Activated CD8-positive, alpha-beta memory T cell treated with anti-CD3 and anti-CD28 coated beads, Interleukin-2, amount 50 U/mL, for 24 hours (primary cell): ENCODE results near the gene NUS1.
A peak's percentile ranks its signal among the peaks of the same experiment; 100 is the strongest.
"Not testable (repeated sequence)": the region's sequence is repeated elsewhere in the genome, so short reads cannot be mapped to it uniquely, and the experiment has no call there.

Source experiments
- DNase-seq: peaks from one replicate; pipeline ENCODE4 v3.0.0-alpha.2; 2020; ENCODE audit errors: extremely low read depth

NUS1 gene

GRCh38 chr6:117674991-117675657, at the start of gene NUS1:
Gene NUS1 (plus strand): TSS chr6:117675469. CDS start chr6:117675671, 202 bp downstream.
- peak; percentile 99 for DNase-seq

GRCh38 chr6:117627533-117627932, 47.7 kb upstream of the NUS1 start:
- DNase-seq, result no peak

GRCh38 chr6:117629119-117629660, 46.1 kb upstream of the NUS1 start:
- DNase-seq, result no peak

GRCh38 chr6:117637770-117638169, 37.5 kb upstream of the NUS1 start:
- no peak for DNase-seq

GRCh38 chr6:117642976-117643375, 32.3 kb upstream of the NUS1 start:
- no peak for DNase-seq

- DNase-seq, result not testable (repeated sequence)
Measured at GRCh38 chr6:117651984-117652383, 23.3 kb upstream of the NUS1 start.

- DNase-seq, result no peak
Measured at GRCh38 chr6:117653949-117654348, 21.3 kb upstream of the NUS1 start.

- DNase-seq, result no peak
Measured at GRCh38 chr6:117655380-117655779, 19.9 kb upstream of the NUS1 start.

- no peak for DNase-seq
Measured at GRCh38 chr6:117666881-117667280, 8.4 kb upstream of the NUS1 start.

- no peak for DNase-seq
Measured at GRCh38 chr6:117668736-117669135, 6.5 kb upstream of the NUS1 start.

GRCh38 chr6:117674503-117674902, 766 bp upstream of the NUS1 start:
- DNase-seq, result no peak

GRCh38 chr6:117675658-117676301, 511 bp downstream of the NUS1 start:
- not testable (repeated sequence) for DNase-seq

- no peak for DNase-seq
Measured at GRCh38 chr6:117676577-117677218, 1.4 kb downstream of the NUS1 start.

- DNase-seq, result no peak
Measured at GRCh38 chr6:117677553-117678141, 2.4 kb downstream of the NUS1 start.

- no peak for DNase-seq
Measured at GRCh38 chr6:117681162-117681741, 6.0 kb downstream of the NUS1 start.

GRCh38 chr6:117684749-117685148, 9.5 kb downstream of the NUS1 start:
- DNase-seq, result no peak

GRCh38 chr6:117685359-117685758, 10.1 kb downstream of the NUS1 start:
- no peak for DNase-seq

- no peak for DNase-seq
Measured at GRCh38 chr6:117687021-117687648, 11.9 kb downstream of the NUS1 start.

GRCh38 chr6:117689584-117689983, 14.3 kb downstream of the NUS1 start:
- DNase-seq, result not testable (repeated sequence)

- DNase-seq, result no peak
Measured at GRCh38 chr6:117706504-117706903, 31.2 kb downstream of the NUS1 start.

GRCh38 chr6:117706936-117707509, 31.8 kb downstream of the NUS1 start:
- DNase-seq, result not testable (repeated sequence)
